GM12892 (cell line): ENCODE data around the gene APOH.

Experiments used
- POLR2A ChIP-seq: IDR thresholded peaks from 2 replicates; pipeline ENCODE4 v1.6.1; 2011; ENCODE audit warnings: low read depth, low read length, control low read depth
- POLR2AphosphoS5 ChIP-seq: IDR thresholded peaks from 2 replicates; pipeline ENCODE4 v1.6.1; 2011; ENCODE audit warnings: low read depth, low read length, control low read depth
- TAF1 ChIP-seq: IDR thresholded peaks from 2 replicates; pipeline ENCODE4 v1.6.1; 2011; ENCODE audit warnings: low read depth, mild to moderate bottlenecking, control low read depth, low read length, borderline replicate concordance

DNA sequence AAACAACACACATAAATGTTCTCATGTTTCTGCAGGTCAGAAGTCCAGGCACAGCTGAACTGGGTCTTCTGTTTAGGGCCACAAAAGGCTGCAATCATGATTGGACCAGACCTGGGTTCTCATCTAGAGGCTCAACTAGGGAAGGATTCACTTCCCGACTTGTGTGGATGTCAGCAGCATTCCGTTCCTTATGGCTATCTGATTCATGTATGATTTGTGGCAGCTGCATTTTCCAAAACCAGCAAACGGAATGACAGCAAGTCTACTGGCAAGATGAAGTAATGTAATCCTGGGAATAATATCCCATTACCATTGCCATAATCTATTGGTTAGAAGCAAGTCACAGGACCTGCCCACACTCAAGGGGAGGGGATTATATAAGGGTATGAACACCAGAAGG, 59.4 kb downstream of the APOH start:
- TF ChIP-seq POLR2A (no peak), TAF1 (no peak), POLR2AphosphoS5 (no peak)
